HepG2 (cell line): ENCODE results near the gene OR14A16.

ENCODE experiments used
- EP300 ChIP-seq, 3 experiments: sonication (generic) in 1 of 3; formaldehyde crosslinking in 1 of 3; IDR thresholded peaks; 2 replicates each; pipeline versions ENCODE4 v1.5.1 to v1.6.1; 2011 to 2020; ENCODE audit warnings: low read depth in 2 of 3, low read length in 2 of 3, borderline replicate concordance in 1 of 3, improper control_type of control experiment in 1 of 3, mild to moderate bottlenecking in 1 of 3, missing genetic modification reagents in 1 of 3, moderate library complexity in 1 of 3
- SMAD9 ChIP-seq: sonication (generic); formaldehyde crosslinking; IDR thresholded peaks from 2 replicates; pipeline ENCODE4 v1.5.1; 2020; ENCODE audit warnings: mild to moderate bottlenecking, missing genetic modification reagents
- ZBTB7A ChIP-seq: sonication (generic); formaldehyde crosslinking; IDR thresholded peaks from 2 replicates; pipeline ENCODE4 v1.8.0; 2022; ENCODE audit warnings: mild to moderate bottlenecking, missing genetic modification reagents
- TF ChIP-seq, protein P1 (sequence below): sonication (generic); formaldehyde crosslinking; conservative IDR thresholded peaks from 2 replicates; pipeline ENCODE4 v1.5.0; 2020; ENCODE audit warnings: missing genetic modification reagents
- TF ChIP-seq, protein P2 (sequence below): sonication (generic); formaldehyde crosslinking; IDR thresholded peaks from 2 replicates; pipeline ENCODE4 v1.4.0; 2020; ENCODE audit warnings: missing genetic modification reagents
- TF ChIP-seq, protein P3 (sequence below): sonication (generic); formaldehyde crosslinking; IDR thresholded peaks from 2 replicates; pipeline ENCODE4 v1.9.0; 2021; ENCODE audit warnings: missing genetic modification reagents, borderline replicate concordance

DNA sequence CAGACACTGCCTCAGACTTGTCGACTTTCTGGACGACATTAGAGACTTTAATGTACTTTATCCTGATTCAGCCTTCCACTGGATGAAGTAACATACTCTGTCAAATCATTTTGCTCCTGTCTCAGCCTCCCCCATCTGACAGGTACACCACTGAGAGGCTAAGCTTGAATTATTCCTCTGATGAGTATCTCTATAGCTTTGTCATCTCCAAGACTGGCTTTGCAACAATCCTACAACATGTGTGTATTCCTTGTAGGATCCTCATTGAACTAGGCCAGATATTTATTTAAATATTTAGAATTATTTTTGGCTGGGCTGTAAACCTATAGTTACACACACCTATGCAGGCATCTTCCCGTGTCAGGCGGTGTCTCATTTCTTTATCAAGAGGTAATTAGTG, 32.0 kb upstream of the OR14A16 start:
- TF ChIP-seq, protein P1, sequence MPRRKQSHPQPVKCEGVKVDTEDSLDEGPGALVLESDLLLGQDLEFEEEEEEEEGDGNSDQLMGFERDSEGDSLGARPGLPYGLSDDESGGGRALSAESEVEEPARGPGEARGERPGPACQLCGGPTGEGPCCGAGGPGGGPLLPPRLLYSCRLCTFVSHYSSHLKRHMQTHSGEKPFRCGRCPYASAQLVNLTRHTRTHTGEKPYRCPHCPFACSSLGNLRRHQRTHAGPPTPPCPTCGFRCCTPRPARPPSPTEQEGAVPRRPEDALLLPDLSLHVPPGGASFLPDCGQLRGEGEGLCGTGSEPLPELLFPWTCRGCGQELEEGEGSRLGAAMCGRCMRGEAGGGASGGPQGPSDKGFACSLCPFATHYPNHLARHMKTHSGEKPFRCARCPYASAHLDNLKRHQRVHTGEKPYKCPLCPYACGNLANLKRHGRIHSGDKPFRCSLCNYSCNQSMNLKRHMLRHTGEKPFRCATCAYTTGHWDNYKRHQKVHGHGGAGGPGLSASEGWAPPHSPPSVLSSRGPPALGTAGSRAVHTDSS (CRISPR knock-in tag) = no peak
- TF ChIP-seq EP300 (IDR thresholded peaks at IDR 0.05; ENCODE audit: low read depth in 2 of 2, low read length in 2 of 2) (no peak), EP300 (CRISPR knock-in tag; IDR thresholded peaks at IDR 0.05; ENCODE audit: borderline replicate concordance) (no peak), ZBTB7A (no peak), SMAD9 (CRISPR knock-in tag) (no peak)
- TF ChIP-seq, protein P2, sequence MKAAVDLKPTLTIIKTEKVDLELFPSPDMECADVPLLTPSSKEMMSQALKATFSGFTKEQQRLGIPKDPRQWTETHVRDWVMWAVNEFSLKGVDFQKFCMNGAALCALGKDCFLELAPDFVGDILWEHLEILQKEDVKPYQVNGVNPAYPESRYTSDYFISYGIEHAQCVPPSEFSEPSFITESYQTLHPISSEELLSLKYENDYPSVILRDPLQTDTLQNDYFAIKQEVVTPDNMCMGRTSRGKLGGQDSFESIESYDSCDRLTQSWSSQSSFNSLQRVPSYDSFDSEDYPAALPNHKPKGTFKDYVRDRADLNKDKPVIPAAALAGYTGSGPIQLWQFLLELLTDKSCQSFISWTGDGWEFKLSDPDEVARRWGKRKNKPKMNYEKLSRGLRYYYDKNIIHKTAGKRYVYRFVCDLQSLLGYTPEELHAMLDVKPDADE (CRISPR knock-in tag) = no peak
- TF ChIP-seq, protein P3, sequence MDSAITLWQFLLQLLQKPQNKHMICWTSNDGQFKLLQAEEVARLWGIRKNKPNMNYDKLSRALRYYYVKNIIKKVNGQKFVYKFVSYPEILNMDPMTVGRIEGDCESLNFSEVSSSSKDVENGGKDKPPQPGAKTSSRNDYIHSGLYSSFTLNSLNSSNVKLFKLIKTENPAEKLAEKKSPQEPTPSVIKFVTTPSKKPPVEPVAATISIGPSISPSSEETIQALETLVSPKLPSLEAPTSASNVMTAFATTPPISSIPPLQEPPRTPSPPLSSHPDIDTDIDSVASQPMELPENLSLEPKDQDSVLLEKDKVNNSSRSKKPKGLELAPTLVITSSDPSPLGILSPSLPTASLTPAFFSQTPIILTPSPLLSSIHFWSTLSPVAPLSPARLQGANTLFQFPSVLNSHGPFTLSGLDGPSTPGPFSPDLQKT = no peak
